PC-9 (cell line): Measurements from ENCODE around the gene FKBP5. TPM values are rescaled to one million over a fixed set of nuclear protein-coding genes. Genes with fewer than 3 reads are reported as not detected.
"Not testable (repeated sequence)": the region's sequence is repeated elsewhere in the genome, so short reads cannot be mapped to it uniquely, and the experiment has no call there.

Source experiments
- BruUV-seq: library from RNA; stranded (reverse); fragments of 400-500 nt; replicated peaks from 2 replicates; lab custom pipeline; 2021; lab: Mats Ljungman, UMichigan
- CTCF ChIA-PET: fragments of 300-600 bp; sonication (Branson Sonifier 250); formaldehyde crosslinking; loops from one replicate; lab custom pipeline; 2022; ENCODE audit warnings: antibody characterized with exemption; lab: Charles Lee
- POLR2A ChIA-PET: fragments of 300-600 bp; sonication (Branson Sonifier 250); formaldehyde crosslinking; loops from one replicate; lab custom pipeline; 2022; ENCODE audit warnings: antibody characterized with exemption; ENCODE audit not compliant: unreplicated experiment; lab: Charles Lee
- DNase-seq, 2 experiments: peaks; one replicate each; pipeline versions ENCODE4 v3.0.0 to v3.0.0-alpha.2; 2015 to 2022; ENCODE audit warnings: mixed read lengths in 1 of 2
- H2AFZ ChIP-seq: fragments of 200-600 bp; sonication (generic); 2 replicates; pipeline ENCODE4 v1.8.1; 2017; ENCODE audit warnings: antibody characterized with exemption
- H3F3A ChIP-seq: fragments of 200-600 bp; sonication (generic); 2 replicates; pipeline ENCODE4 v1.8.1; 2017; ENCODE audit warnings: antibody characterized with exemption, mild to moderate bottlenecking, low read depth; ENCODE audit not compliant: insufficient read depth
- H3K27ac ChIP-seq: fragments of 200-600 bp; sonication (generic); 2 replicates; pipeline ENCODE4 v1.6.1; 2016; ENCODE audit warnings: mixed run types
- H3K27me3 ChIP-seq: fragments of 200-600 bp; sonication (generic); 2 replicates; pipeline ENCODE4 v1.6.1; 2016; ENCODE audit warnings: low read depth, mixed run types; ENCODE audit not compliant: insufficient read depth
- H3K36me3 ChIP-seq: fragments of 200-600 bp; sonication (generic); 2 replicates; pipeline ENCODE4 v1.6.1; 2016; ENCODE audit warnings: low read depth, mixed run types
- H3K4me1 ChIP-seq: fragments of 200-600 bp; sonication (generic); replicated peaks from 2 replicates; pipeline ENCODE4 v1.6.1; 2016; ENCODE audit warnings: mixed run types; ENCODE audit not compliant: insufficient read depth
- H3K4me2 ChIP-seq: fragments of 200-600 bp; sonication (generic); 2 replicates; pipeline ENCODE4 v1.6.1; 2017; ENCODE audit warnings: mixed run types
- H3K4me3 ChIP-seq: fragments of 200-600 bp; sonication (generic); 2 replicates; pipeline ENCODE4 v1.6.1; 2016; ENCODE audit warnings: mixed run types
- H3K79me2 ChIP-seq: fragments of 200-600 bp; sonication (generic); 2 replicates; pipeline ENCODE4 v1.6.1; 2017; ENCODE audit warnings: low read depth, mixed run types
- H3K9me2 ChIP-seq: fragments of 200-600 bp; sonication (generic); 2 replicates; pipeline ENCODE4 v1.8.1; 2017; ENCODE audit warnings: mild to moderate bottlenecking; ENCODE audit not compliant: insufficient read depth
- H3K9me3 ChIP-seq: fragments of 200-600 bp; sonication (generic); 2 replicates; pipeline ENCODE4 v1.8.1; 2016; ENCODE audit warnings: low read depth; ENCODE audit not compliant: insufficient read depth
- H4K20me1 ChIP-seq: fragments of 200-600 bp; sonication (generic); 2 replicates; pipeline ENCODE4 v1.8.1; 2017; ENCODE audit not compliant: insufficient read depth
- EZH2 ChIP-seq: fragments of 200-600 bp; sonication (generic); IDR thresholded peaks from 2 replicates; pipeline ENCODE4 v1.8.0; 2017; ENCODE audit warnings: antibody characterized with exemption, low read depth
- intact Hi-C: fragments of 100-400 bp; cut with micrococcal nuclease; formaldehyde crosslinking; loops from one replicate; pipeline ENCODE4 v1.10.0; 2022; ENCODE audit not compliant: unreplicated experiment
- total RNA-seq: library from RNA; stranded (reverse); gene quantifications from 2 replicates; pipeline ENCODE4 v1.2.3, GENCODE V29; 2021
- TF ChIP-seq, protein P1 (sequence below): fragments of 200-600 bp; sonication (generic); conservative IDR thresholded peaks from 2 replicates; pipeline ENCODE4 v1.6.1; 2017; ENCODE audit warnings: mixed run types, antibody characterized with exemption, mild to moderate bottlenecking, moderate library complexity

FKBP5 gene
- total RNA-seq, 1 experiment from 2014 or later: 5.0 TPM

DNA sequence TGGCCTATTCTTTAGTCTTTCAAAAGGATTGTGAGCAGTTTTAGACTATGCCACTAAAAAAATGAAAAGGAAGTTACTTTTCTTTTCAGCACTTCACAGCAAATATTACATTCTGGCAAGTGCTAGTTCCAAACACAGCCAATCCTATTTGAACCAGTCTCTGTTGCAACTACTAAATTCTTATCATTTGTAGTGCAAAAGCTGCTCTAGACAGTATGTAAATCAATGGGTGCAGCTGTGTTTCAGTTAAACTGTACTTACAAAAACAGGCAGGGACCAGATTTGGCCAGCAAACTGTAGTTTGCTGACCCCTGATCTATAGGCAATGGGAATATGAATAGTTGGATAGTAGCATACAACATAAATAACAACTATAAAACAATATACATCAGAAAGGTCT is 107.9 kb downstream of the FKBP5 start:
- Histone ChIP-seq H3K4me1 (peaks cover 4% of the 10 kb centered on the region), H2AFZ (no peak overlapping the region), H3K27me3 (no peaks in the 10 kb centered on the region), H4K20me1 (no peaks in the 10 kb centered on the region), H3K27ac (no peak overlapping the region), H3K9me2 (no peaks in the 10 kb centered on the region), H3K4me3 (no peak overlapping the region), H3K36me3 (no peaks in the 10 kb centered on the region), H3F3A (peaks cover 3% of the 10 kb centered on the region; the same call in 1 of the 2 replicates), H3K9me3 (no peaks in the 10 kb centered on the region), H3K4me2 (no peak overlapping the region), H3K79me2 (no peaks in the 10 kb centered on the region)
- no peak for TF ChIP-seq EZH2
- TF ChIP-seq, protein P1, sequence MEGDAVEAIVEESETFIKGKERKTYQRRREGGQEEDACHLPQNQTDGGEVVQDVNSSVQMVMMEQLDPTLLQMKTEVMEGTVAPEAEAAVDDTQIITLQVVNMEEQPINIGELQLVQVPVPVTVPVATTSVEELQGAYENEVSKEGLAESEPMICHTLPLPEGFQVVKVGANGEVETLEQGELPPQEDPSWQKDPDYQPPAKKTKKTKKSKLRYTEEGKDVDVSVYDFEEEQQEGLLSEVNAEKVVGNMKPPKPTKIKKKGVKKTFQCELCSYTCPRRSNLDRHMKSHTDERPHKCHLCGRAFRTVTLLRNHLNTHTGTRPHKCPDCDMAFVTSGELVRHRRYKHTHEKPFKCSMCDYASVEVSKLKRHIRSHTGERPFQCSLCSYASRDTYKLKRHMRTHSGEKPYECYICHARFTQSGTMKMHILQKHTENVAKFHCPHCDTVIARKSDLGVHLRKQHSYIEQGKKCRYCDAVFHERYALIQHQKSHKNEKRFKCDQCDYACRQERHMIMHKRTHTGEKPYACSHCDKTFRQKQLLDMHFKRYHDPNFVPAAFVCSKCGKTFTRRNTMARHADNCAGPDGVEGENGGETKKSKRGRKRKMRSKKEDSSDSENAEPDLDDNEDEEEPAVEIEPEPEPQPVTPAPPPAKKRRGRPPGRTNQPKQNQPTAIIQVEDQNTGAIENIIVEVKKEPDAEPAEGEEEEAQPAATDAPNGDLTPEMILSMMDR: no peak
- ChIA-PET POLR2A (no interaction called here), CTCF (no interaction called here)
- no TSS peak for BruUV-seq
- DNase-seq: no peak
- intact Hi-C loops: loop anchor here (5.0 to 10.0 kb wide), 3 partner anchors 59 to 514 kb away; partner anchors contain the start of gene FKBP5

DNA sequence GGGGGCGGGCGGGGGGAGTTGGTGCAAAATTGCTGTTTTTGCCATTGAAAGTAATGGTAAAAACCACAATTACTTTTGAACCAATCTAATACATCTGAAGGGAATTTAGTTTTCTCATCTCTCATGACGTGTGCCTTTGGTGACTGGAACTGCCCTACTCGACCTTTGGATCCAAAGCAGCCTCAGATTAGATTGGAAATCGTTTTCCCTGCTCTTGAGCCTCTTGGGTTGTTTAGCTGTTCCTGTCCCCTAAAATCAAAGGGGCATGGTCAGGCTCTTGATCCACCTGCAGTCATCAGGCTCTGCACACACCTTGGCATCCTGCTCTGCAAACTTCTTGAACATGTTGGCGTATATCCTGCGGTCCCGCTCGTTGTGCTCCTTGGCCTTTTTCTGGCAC is 112.0 kb downstream of the FKBP5 start:
- no peaks in the 10 kb centered on the region for H4K20me1 ChIP-seq
- DNase-seq: no peak
- H3F3A ChIP-seq: no peaks in the 10 kb centered on the region
- ChIA-PET CTCF (no interaction called here), POLR2A (no interaction called here)
- H3K4me2 ChIP-seq: no peak overlapping the region
- H3K36me3 ChIP-seq: no peaks in the 10 kb centered on the region
- no peaks in the 10 kb centered on the region for H3K4me1 ChIP-seq
- H3K79me2 ChIP-seq: no peaks in the 10 kb centered on the region
- H3K4me3 ChIP-seq: no peak overlapping the region
- no peaks in the 10 kb centered on the region for H3K9me2 ChIP-seq
- intact Hi-C loops: no loop called here
- no peak for TF ChIP-seq EZH2
- TF ChIP-seq, protein P1: no peak
- H3K27ac ChIP-seq: no peak overlapping the region
- no peaks in the 10 kb centered on the region for H3K9me3 ChIP-seq
- H2AFZ ChIP-seq: no peak overlapping the region
- no TSS peak for BruUV-seq
- no peaks in the 10 kb centered on the region for H3K27me3 ChIP-seq

DNA sequence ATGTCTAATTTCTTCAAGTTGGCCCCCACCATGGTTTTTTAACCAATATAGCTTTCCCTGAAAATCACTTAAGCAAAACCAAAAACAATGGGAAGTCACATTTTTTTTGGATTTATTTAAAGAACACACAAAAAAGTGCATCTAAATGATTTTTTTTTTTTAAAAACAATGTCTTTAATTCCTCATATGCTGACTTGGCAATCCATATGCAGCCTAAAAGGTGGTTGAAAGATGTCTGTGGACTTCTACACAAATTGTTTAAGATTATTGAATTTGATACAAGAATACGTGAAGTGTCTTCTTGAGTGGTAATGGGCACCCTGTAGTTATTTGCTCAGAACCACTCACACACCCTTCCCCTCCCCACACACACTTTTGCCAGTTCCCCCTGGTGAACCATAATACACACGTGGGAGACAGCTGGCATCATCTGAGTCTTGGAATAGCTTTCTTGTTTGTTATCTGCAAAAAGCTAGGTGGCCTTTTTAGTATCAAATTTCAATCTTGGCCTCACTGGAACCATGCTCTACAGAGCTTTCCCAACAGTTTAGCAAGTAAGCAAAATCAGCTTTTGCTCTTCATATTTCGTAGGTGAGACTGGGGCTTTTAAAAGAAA is 115.1 kb downstream of the FKBP5 start:
- intact Hi-C loops: no loop called here
- Histone ChIP-seq H3K36me3 (no peaks in the 10 kb centered on the region), H3K79me2 (no peaks in the 10 kb centered on the region), H2AFZ (no peak overlapping the region), H3K4me1 (no peaks in the 10 kb centered on the region), H3K4me2 (no peak overlapping the region), H3K9me2 (no peaks in the 10 kb centered on the region), H3F3A (no peaks in the 10 kb centered on the region), H3K27me3 (no peaks in the 10 kb centered on the region), H4K20me1 (no peaks in the 10 kb centered on the region), H3K9me3 (no peaks in the 10 kb centered on the region), H3K27ac (no peak overlapping the region), H3K4me3 (no peak overlapping the region)
- DNase-seq: no peak
- no peak for TF ChIP-seq EZH2
- TF ChIP-seq, protein P1: no peak
- no TSS peak for BruUV-seq
- ChIA-PET POLR2A (no interaction called here), CTCF (interaction anchor here (1.5 kb wide), 1 partner anchor 163 kb away, joined by 4 read pairs; no protein-coding TSS in a partner anchor)

DNA sequence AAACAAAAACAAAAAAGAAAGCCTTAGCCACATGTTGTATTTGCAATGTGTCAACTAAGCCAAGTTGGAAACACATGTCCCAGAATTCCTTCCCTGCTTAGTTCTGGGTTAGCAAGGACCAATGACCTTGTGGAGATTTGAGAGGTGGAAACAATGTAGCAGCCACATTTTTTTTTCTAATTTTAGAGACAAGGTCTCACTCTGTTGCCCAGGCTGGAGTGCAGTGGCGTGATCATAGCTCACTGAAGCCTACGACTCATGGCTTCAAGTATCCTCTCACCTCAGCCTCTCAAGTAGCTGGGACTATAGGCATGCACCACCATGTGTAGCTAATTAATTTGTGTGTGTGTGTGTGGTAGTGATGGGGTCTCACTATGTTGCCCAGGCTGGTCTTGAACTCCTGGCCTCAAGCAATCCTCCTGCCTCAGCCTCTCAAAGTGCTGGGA is 117.8 kb downstream of the FKBP5 start:
- not testable (repeated sequence) for H4K20me1 ChIP-seq, BruUV-seq

More for the DNA sequence above, 117.8 kb downstream of the FKBP5 start:
- H3K36me3 ChIP-seq, H2AFZ ChIP-seq, H3K27me3 ChIP-seq, DNase-seq, H3K9me2 ChIP-seq, POLR2A ChIA-PET, H3K27ac ChIP-seq, H3K9me3 ChIP-seq, H3K79me2 ChIP-seq, H3F3A ChIP-seq, H3K4me2 ChIP-seq, H3K4me1 ChIP-seq, H3K4me3 ChIP-seq, intact Hi-C loops: not testable (repeated sequence)
- CTCF ChIA-PET: interaction anchor here (0.7 kb wide), 1 partner anchor 139 kb away, joined by 3 read pairs; no protein-coding TSS in a partner anchor
